Lower lobe of right lung (tissue), 2 donors: ENCODE results near the gene UGT2B11. TPM values are rescaled to one million over a fixed set of nuclear protein-coding genes. Genes with fewer than 3 reads are reported as not detected.
"Not testable (repeated sequence)": the region's sequence is repeated elsewhere in the genome, so short reads cannot be mapped to it uniquely, and the experiment has no call there.

Experiments
- ATAC-seq, 2 donors: fragments of 200-7000 bp; cut with Tn5 transposase; one replicate each; pipeline ENCODE4 v1.9.1; 2020 to 2022; ENCODE audit warnings: mild to moderate bottlenecking in 2 of 2, moderate library complexity in 2 of 2
- DNase-seq: peaks from one replicate; pipeline ENCODE4 v3.0.0-alpha.2; 2020
- H3K27ac ChIP-seq: fragments of 200-600 bp; one replicate; pipeline ENCODE4 v1.8.0; 2022
- H3K27me3 ChIP-seq: fragments of 200-600 bp; one replicate; pipeline ENCODE4 v1.8.0; 2022; ENCODE audit warnings: low read depth
- H3K36me3 ChIP-seq: fragments of 200-600 bp; one replicate; pipeline ENCODE4 v1.8.0; 2022; ENCODE audit warnings: mild to moderate bottlenecking
- H3K4me1 ChIP-seq: fragments of 200-600 bp; one replicate; pipeline ENCODE4 v1.8.0; 2022
- H3K4me3 ChIP-seq: fragments of 200-600 bp; one replicate; pipeline ENCODE4 v1.8.0; 2022; ENCODE audit warnings: mild to moderate bottlenecking
- H3K9me3 ChIP-seq: fragments of 200-600 bp; one replicate; pipeline ENCODE4 v1.8.0; 2022
- CTCF ChIP-seq: fragments of 200-600 bp; IDR thresholded peaks from one replicate; pipeline ENCODE4 v1.8.0; 2022; ENCODE audit warnings: antibody characterized with exemption, mild to moderate bottlenecking
- intact Hi-C: fragments of 100-400 bp; cut with DNase I; formaldehyde crosslinking; loops from one replicate; pipeline ENCODE4 v1.11.0; 2022
- total RNA-seq: library from RNA; stranded (reverse); fragmentation: NEBNext Ultra II Directional; extraction: Animal tissue kit (Norgen Biotek cat#: 25700); gene quantifications from one replicate; pipeline ENCODE4 v1.2.1, GENCODE V29; 2021
- donor health status: DM: no; HTN: yes; CAD: no; lungs with severe emphysema.

The UGT2B11 gene
- total RNA-seq, 1 donor from 2014 or later: not detected

GRCh38 chr4:69194166-69194565, 20.4 kb downstream of the UGT2B11 start:
- intact Hi-C loops: no loop called here
- H3K4me1 ChIP-seq: no peaks in the 10 kb centered on the region

DNA sequence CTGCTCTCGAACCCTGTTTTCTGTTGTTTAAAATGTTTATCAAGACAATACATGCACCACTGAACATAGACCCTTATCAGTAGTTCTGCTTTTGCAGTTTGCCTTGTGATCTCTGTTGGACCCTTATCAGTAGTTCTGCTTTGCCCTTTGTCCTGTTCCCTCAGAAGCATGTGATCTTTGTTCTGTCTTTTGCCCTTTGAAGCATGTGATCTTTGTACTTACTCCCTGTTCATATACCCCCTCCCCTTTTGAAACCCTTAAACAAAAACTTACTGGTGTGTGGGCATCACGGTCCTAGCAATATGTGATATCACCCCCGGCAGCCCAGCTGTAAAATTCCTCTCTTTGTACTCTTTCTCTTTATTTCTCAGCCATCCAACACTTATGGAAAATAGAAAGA, 22.6 kb downstream of the UGT2B11 start:
- H3K4me3 ChIP-seq, H3K27me3 ChIP-seq, ATAC-seq, intact Hi-C loops, H3K36me3 ChIP-seq, H3K4me1 ChIP-seq, H3K9me3 ChIP-seq, H3K27ac ChIP-seq, DNase-seq: not testable (repeated sequence)

More at GRCh38 chr4:69194166-69194565, 20.4 kb downstream of the UGT2B11 start:
- no peak for DNase-seq
- ATAC-seq: no peak
- TF ChIP-seq CTCF: no peak
- no peak overlapping the region for H3K4me3 ChIP-seq
- no peaks in the 10 kb centered on the region for H3K9me3 ChIP-seq
- no peaks in the 10 kb centered on the region for H3K36me3 ChIP-seq
- H3K27ac ChIP-seq: no peak overlapping the region
- no peaks in the 10 kb centered on the region for H3K27me3 ChIP-seq

DNA sequence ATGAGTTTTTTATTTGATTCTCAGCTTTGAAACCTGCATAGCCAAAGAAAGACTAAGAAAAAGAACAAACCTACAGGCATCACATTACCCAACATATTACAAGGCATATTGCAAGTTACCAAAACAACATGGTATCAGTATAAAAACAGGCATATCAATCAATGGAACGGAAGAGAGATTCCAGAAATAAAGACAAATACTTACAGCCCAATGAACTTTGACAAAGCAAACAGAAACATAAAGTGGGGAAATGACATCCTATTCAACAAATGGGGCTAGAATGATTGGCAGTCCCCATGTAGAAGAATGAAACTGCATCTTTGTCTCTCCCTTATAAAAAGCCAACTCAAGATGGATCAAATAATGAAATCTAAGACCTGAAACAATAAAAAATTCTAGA, 23.9 kb downstream of the UGT2B11 start:
- H3K9me3 ChIP-seq, ATAC-seq, H3K27me3 ChIP-seq, H3K36me3 ChIP-seq, intact Hi-C loops, H3K4me3 ChIP-seq, H3K27ac ChIP-seq, H3K4me1 ChIP-seq, DNase-seq: not testable (repeated sequence)

DNA sequence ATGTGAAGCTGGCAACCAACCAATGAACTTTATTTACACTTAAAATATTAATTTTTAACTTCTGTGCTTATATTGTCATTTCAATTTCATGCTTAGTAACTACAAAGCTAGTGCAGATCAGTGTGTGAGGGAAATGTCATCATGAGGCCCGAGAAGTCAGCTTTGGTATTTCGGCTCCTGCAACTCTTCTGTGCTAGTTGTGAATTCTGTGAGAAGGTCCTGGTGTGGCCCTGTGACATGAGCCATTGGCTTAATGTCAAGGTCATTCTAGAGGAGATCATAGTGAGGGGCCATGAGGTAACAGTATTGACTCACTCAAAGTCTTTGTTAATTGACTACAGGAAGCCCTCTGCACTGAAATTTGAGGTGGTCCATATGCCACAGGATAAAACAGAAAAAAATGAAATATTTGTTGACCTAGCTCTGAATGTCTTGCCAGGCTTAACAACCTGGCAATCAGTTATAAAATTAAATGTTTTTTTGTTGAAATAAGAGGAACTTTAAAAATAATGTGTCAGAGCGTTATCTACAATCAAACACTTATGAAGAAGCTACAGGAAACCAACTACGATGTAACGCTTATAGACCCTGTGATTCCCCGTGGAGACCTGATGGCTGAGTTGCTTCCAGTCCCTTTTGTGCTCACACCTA, 32.9 kb downstream of the UGT2B11 start:
- H3K27me3 ChIP-seq, H3K9me3 ChIP-seq, DNase-seq, intact Hi-C loops, ATAC-seq, H3K4me1 ChIP-seq, H3K27ac ChIP-seq, H3K4me3 ChIP-seq, H3K36me3 ChIP-seq: not testable (repeated sequence)

GRCh38 chr4:69179817-69180216, 34.7 kb downstream of the UGT2B11 start:
- not testable (repeated sequence) for H3K27me3 ChIP-seq, H3K27ac ChIP-seq, H3K4me3 ChIP-seq, ATAC-seq, DNase-seq, H3K9me3 ChIP-seq, H3K4me1 ChIP-seq, H3K36me3 ChIP-seq
- intact Hi-C loops: loop anchor here (10.0 kb wide), 1 partner anchor 685 kb away; no protein-coding TSS in a partner anchor

- not testable (repeated sequence) for H3K4me1 ChIP-seq, H3K4me3 ChIP-seq, H3K9me3 ChIP-seq, ATAC-seq, H3K27ac ChIP-seq, H3K36me3 ChIP-seq, H3K27me3 ChIP-seq, DNase-seq
- intact Hi-C loops: loop anchor here (10.0 kb wide), 1 partner anchor 684 kb away; no protein-coding TSS in a partner anchor
These were observed 35.8 kb downstream of the UGT2B11 start for GRCh38 chr4:69178751-69179205.

- TF ChIP-seq CTCF: peak; percentile 48
- H3K27ac ChIP-seq, DNase-seq, H3K36me3 ChIP-seq, H3K9me3 ChIP-seq, H3K4me3 ChIP-seq, H3K4me1 ChIP-seq, H3K27me3 ChIP-seq: not testable (repeated sequence)
- ATAC-seq: peak; percentile 54 to 65
- intact Hi-C loops: loop anchor here (10.0 kb wide), 1 partner anchor 676 kb away; no protein-coding TSS in a partner anchor
These were observed 44.1 kb downstream of the UGT2B11 start for GRCh38 chr4:69170233-69171134.

- H3K27ac ChIP-seq, H3K9me3 ChIP-seq, H3K4me1 ChIP-seq, H3K27me3 ChIP-seq, DNase-seq, intact Hi-C loops, H3K4me3 ChIP-seq, H3K36me3 ChIP-seq, ATAC-seq: not testable (repeated sequence)
These were observed 45.4 kb downstream of the UGT2B11 start for GRCh38 chr4:69169171-69169570.
